GM18526 (cell line): Measurements from ENCODE around the gene GEMIN7.

Experiments
- POLR2A ChIP-seq: IDR thresholded peaks from 3 replicates; pipeline ENCODE4 v1.6.1; 2011; ENCODE audit not compliant: insufficient read length; ENCODE audit errors: extremely low read depth

Gene GEMIN7

GRCh38 chr19:45092747-45093678 lies 14.0 kb downstream of the GEMIN7 start, which contains the start of gene PPP1R37:
Gene PPP1R37, plus strand, starts transcription at chr19:45093179. Its CDS starts 147 bp downstream, at chr19:45093326.
- peak; percentile 50 for TF ChIP-seq POLR2A

- TF ChIP-seq POLR2A, result no peak
Observed at GRCh38 chr19:45094137-45094536, 15.1 kb downstream of the GEMIN7 start.

GRCh38 chr19:45094707-45095106 lies 15.6 kb downstream of the GEMIN7 start:
- TF ChIP-seq POLR2A, result no peak

GRCh38 chr19:45095496-45096413 lies 16.7 kb downstream of the GEMIN7 start:
- TF ChIP-seq POLR2A, result no peak

DNA sequence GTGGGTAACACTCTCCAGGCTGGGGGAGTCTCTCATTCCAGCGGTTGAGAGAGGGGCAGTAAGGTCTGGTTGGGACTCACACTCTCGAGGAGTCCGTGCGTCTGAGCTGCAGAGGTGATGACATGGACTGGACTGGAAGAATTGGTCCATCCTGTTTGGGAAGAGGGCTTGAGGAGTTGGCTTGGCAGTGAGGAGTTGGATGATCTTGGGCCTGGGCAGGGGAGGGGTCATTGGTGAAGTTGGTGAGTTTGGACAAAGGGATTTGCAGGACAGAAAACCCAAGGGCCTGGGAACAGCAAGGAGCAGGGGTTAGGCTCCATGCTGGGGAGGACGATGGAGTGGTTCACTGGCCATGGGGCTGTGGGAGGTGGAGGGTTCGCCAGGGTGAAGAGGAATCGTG lies 17.6 kb downstream of the GEMIN7 start:
- TF ChIP-seq POLR2A, result no peak

DNA sequence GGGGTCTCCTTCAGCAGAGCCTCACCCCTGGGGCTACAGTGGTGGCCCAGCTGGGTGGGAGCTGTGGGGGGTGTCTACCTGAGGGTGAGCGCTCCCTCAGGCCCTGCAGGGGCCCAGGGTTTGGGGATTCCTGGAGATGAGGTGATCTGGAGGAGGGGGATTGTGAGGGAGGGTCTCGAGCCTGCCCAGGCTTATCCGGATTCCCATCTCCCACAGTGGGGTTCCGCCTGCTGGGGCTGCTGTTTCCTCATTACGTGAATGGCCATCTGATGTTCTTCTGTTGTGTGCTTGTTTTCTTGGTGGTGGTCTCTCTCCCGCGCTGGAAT lies 18.4 kb downstream of the GEMIN7 start:
- TF ChIP-seq POLR2A, result no peak

GRCh38 chr19:45097776-45098520 lies 18.9 kb downstream of the GEMIN7 start:
- no peak for TF ChIP-seq POLR2A

DNA sequence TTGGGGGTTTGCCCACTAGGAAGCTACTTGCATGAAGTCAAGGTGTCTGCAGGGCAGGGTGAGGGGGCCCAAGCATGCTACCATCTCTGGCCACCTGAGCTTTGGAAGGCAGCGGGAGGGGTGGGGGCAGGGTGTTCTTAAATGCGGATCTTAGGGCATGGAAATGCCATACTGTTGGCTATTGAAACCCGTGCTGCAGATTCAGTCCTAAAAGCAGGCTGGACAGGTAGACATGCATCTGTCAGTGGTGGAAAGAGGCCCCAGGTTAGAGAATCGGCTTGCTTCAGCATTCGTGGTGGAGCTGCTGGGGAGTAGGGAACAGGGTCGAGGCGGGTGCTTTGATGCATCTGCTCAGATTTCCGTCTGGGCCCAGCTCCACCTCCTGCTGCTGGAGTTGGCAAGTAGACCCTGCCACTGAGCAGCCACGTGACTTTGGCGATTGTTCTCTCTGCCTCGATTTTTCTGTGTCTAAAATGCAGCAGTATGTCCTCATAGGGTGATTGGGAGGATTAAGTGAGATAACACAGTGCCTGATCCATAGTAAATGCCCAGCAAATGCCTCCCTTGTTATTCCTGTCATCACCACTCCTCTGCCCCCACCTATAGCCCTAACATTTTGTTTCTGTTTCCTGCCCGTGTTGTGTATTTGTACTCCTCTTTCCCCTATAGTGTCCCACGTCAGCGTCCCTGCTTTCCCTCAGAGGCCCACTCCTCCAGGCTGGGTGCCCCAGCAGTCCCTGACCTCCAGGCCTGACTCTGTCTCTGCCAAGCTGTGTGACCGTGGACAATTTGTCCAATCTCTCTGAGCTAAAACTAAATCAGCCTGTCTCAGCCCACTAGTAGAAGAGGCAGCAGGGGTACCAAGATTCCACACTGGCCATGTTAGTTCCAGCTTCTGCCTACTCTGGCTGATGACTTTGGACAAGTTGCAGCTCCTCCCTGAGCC lies 19.7 kb downstream of the GEMIN7 start:
- no peak for TF ChIP-seq POLR2A

GRCh38 chr19:45099467-45100191 lies 20.6 kb downstream of the GEMIN7 start:
- TF ChIP-seq POLR2A, result no peak

DNA sequence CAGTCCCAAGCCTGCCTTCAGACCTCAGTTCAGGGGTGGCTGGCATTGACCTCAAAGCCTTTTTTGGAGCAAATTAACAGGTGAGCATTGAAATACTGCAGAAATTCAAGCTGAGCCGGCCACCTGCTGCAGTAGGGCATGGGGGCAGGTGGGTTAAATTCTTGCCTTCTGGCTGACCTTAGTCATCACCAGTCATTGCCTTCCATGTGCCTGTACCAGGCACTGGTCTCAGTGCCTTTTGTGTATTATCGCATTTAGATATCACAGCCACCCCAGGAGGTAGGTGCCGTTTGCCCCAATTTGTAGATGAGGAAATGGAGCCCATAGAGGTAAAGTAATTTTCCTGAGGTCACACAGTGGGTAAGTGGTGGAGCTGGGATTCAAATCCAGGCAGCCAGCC lies 21.1 kb downstream of the GEMIN7 start:
- no peak for TF ChIP-seq POLR2A

GRCh38 chr19:45100846-45101252 lies 21.8 kb downstream of the GEMIN7 start:
- no peak for TF ChIP-seq POLR2A

DNA sequence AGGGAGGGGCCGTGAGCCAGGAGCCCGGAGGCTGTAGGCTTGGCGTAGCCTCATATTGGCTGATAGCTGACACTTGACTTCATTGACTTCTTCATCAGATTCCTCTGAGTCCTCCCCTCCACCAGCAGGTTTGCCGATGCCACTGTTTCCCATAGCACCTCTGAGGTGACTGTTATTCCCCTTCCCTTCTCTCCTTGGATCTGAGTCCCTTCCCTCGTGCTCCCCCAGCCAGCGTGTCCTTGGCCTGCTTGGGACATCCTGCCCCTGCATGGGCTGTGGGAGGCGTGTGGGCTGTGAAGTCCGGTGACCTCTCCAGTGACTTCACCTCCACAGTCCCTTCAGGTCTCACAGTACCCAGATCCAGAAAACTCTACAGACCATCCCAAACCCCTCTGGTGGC lies 22.7 kb downstream of the GEMIN7 start:
- no peak for TF ChIP-seq POLR2A

DNA sequence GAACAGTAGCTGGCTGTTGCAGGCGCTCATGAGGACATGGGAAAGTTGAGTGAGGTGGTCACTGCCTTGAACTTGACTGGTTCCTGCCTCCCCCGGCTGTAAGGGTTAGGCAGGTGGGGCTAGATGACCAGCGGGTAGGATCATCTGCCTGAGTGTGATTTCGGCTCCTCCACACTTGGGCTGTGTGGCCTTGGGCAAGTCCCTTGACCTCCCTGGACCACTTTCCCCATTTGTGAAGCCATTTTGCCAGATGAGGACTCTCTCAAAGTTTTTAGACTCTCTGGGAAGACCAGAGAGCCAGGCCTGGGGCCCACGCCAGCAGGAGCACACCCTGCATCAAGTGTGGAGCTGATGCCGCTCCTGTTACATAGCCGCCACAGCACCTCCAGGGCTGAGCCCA lies 23.4 kb downstream of the GEMIN7 start:
- no peak for TF ChIP-seq POLR2A

- TF ChIP-seq POLR2A, result no peak
Observed at GRCh38 chr19:45103156-45103507, 24.1 kb downstream of the GEMIN7 start.
